HL-60 (cell line): Measurements from ENCODE around the gene APMAP.

Experiments
- DNase-seq, 2 experiments: peaks; one replicate each; pipeline ENCODE4 v3.0.0-alpha.2; 2010 to 2020; ENCODE audit warnings: low read depth in 1 of 2, low spot score in 1 of 2
- H3K27ac ChIP-seq: fragments of 250-450 bp; sonication (Bioruptor Pico); replicated peaks from 2 replicates; pipeline ENCODE4 v1.5.1; 2020; ENCODE audit warnings: mild to moderate bottlenecking, moderate library complexity
- H3K27me3 ChIP-seq: fragments of 250-450 bp; sonication (Bioruptor Pico); 2 replicates; pipeline ENCODE4 v1.5.1; 2021; ENCODE audit warnings: mild to moderate bottlenecking, moderate library complexity; ENCODE audit not compliant: insufficient read depth, poor library complexity, severe bottlenecking
- H3K4me3 ChIP-seq: replicated peaks from 2 replicates; pipeline ENCODE4 v1.5.1; 2011; ENCODE audit warnings: mild to moderate bottlenecking, control low read depth, low read length; ENCODE audit not compliant: insufficient read depth
- CTCF ChIP-seq: IDR thresholded peaks from one replicate; pipeline ENCODE4 v1.5.1; 2011; ENCODE audit warnings: low read length, control low read depth, inconsistent platforms; ENCODE audit not compliant: insufficient read depth
- GABPA ChIP-seq: IDR thresholded peaks from 2 replicates; pipeline ENCODE4 v1.6.1; 2012; ENCODE audit warnings: low read depth
- POLR2AphosphoS5 ChIP-seq: IDR thresholded peaks from 2 replicates; pipeline ENCODE4 v1.6.1; 2012; ENCODE audit warnings: low read depth
- REST ChIP-seq: IDR thresholded peaks from 2 replicates; pipeline ENCODE4 v1.6.1; 2012; ENCODE audit warnings: low read depth; ENCODE audit not compliant: insufficient replicate concordance
- SPI1 ChIP-seq: IDR thresholded peaks from 2 replicates; pipeline ENCODE4 v1.6.1; 2012; ENCODE audit warnings: low read depth, mild to moderate bottlenecking, borderline replicate concordance

Gene APMAP

GRCh38 chr20:24936526-24937407 is 55.8 kb downstream of the APMAP start:
- Histone ChIP-seq H3K27me3 (no peaks in the 10 kb centered on the region), H3K27ac (no peak overlapping the region), H3K4me3 (no peak overlapping the region)
- DNase-seq = no peak
- TF ChIP-seq CTCF (no peak), GABPA (no peak), SPI1 (no peak), POLR2AphosphoS5 (no peak), REST (no peak)

GRCh38 chr20:24935766-24936525 is 56.6 kb downstream of the APMAP start:
- TF ChIP-seq SPI1 (no peak), CTCF (no peak), REST (no peak), POLR2AphosphoS5 (no peak), GABPA (no peak)
- Histone ChIP-seq H3K27ac (no peak overlapping the region), H3K4me3 (no peak overlapping the region), H3K27me3 (no peaks in the 10 kb centered on the region)
- no peak for DNase-seq

- no peak for DNase-seq
- H3K4me3 ChIP-seq = no peak overlapping the region
- no peak overlapping the region for H3K27ac ChIP-seq
- TF ChIP-seq GABPA (no peak), CTCF (no peak), POLR2AphosphoS5 (no peak), REST (no peak), SPI1 (no peak)
- no peaks in the 10 kb centered on the region for H3K27me3 ChIP-seq
Measured at GRCh38 chr20:24935140-24935539, 57.4 kb downstream of the APMAP start.
